HG02852 (cell line): ENCODE results near the gene GRB10.

Experiments
- ATAC-seq: cut with Tn5 transposase; IDR thresholded peaks from one replicate; pipeline ENCODE4 v1.9.1; 2021; ENCODE audit warnings: mild to moderate bottlenecking, moderate library complexity; ENCODE audit not compliant: unreplicated experiment

GRB10 gene

GRCh38 chr7:50721661-50722259, 60.9 kb downstream of the GRB10 start:
- ATAC-seq = no peak

GRCh38 chr7:50721160-50721559, 61.5 kb downstream of the GRB10 start:
- no peak for ATAC-seq

GRCh38 chr7:50720295-50720694, 62.4 kb downstream of the GRB10 start:
- no peak for ATAC-seq

- no peak for ATAC-seq
Measured at GRCh38 chr7:50718876-50719275, 63.8 kb downstream of the GRB10 start.

- no peak for ATAC-seq
Measured at GRCh38 chr7:50718311-50718710, 64.4 kb downstream of the GRB10 start.

- no peak for ATAC-seq
Measured at GRCh38 chr7:50717181-50717580, 65.5 kb downstream of the GRB10 start.

GRCh38 chr7:50714857-50715256, 67.8 kb downstream of the GRB10 start:
- no peak for ATAC-seq

- no peak for ATAC-seq
Measured at GRCh38 chr7:50713123-50713965, 69.4 kb downstream of the GRB10 start.

GRCh38 chr7:50712252-50713122, 70.2 kb downstream of the GRB10 start:
- ATAC-seq = no peak

- ATAC-seq = no peak
Measured at GRCh38 chr7:50711271-50712175, 71.2 kb downstream of the GRB10 start.

GRCh38 chr7:50710441-50711154, 72.1 kb downstream of the GRB10 start:
- no peak for ATAC-seq

GRCh38 chr7:50709151-50709550, 73.5 kb downstream of the GRB10 start:
- no peak for ATAC-seq

- no peak for ATAC-seq
Measured at GRCh38 chr7:50707236-50708006, 75.3 kb downstream of the GRB10 start.

- ATAC-seq = no peak
Measured at GRCh38 chr7:50706469-50706937, 76.2 kb downstream of the GRB10 start.

- ATAC-seq = no peak
Measured at GRCh38 chr7:50704844-50705243, 77.9 kb downstream of the GRB10 start.

GRCh38 chr7:50703654-50704053, 79.0 kb downstream of the GRB10 start:
- ATAC-seq = no peak

GRCh38 chr7:50699143-50699542, 83.6 kb downstream of the GRB10 start:
- ATAC-seq = no peak

- no peak for ATAC-seq
Measured at GRCh38 chr7:50697748-50698147, 84.9 kb downstream of the GRB10 start.
